Fibroblast of lung (primary cell): ENCODE measurements around the gene MYLK. TPM values are rescaled to one million over a fixed set of nuclear protein-coding genes. Genes with fewer than 3 reads are reported as not detected.

Experiments used
- DNase-seq, 2 donors: peaks; one replicate each; pipeline versions ENCODE4 v3.0.0 to v3.0.0-alpha.2; 2010; ENCODE audit warnings: low read depth in 2 of 2
- H2AFZ ChIP-seq: 2 replicates; pipeline ENCODE4 v1.5.1; 2012; ENCODE audit warnings: low read length, control low read depth, inconsistent platforms
- H3K27ac ChIP-seq: 2 replicates; pipeline ENCODE4 v1.5.1; 2011; ENCODE audit warnings: low read length, control low read depth; ENCODE audit not compliant: insufficient read depth
- H3K27me3 ChIP-seq: 2 replicates; pipeline ENCODE4 v1.5.1; 2011; ENCODE audit warnings: mild to moderate bottlenecking, low read length; ENCODE audit not compliant: control insufficient read depth, insufficient read depth
- H3K36me3 ChIP-seq: 2 replicates; pipeline ENCODE4 v1.5.1; 2011; ENCODE audit warnings: low read length; ENCODE audit not compliant: control insufficient read depth, insufficient read depth
- H3K4me1 ChIP-seq: 2 replicates; pipeline ENCODE4 v1.5.1; 2011; ENCODE audit warnings: low read length; ENCODE audit not compliant: control insufficient read depth, insufficient read depth; ENCODE audit errors: extremely low read depth
- H3K4me2 ChIP-seq: 2 replicates; pipeline ENCODE4 v1.5.1; 2011; ENCODE audit warnings: low read length, control low read depth; ENCODE audit not compliant: insufficient read depth; ENCODE audit errors: extremely low read depth
- H3K4me3 ChIP-seq, 4 experiments: fragments of 200-600 bp in 1 of 4; sonication (generic) in 1 of 4; replicated peaks in 1 of 4; 2 replicates each; pipeline ENCODE4 v1.5.1; 2011 to 2016; ENCODE audit warnings: low read length in 4 of 4, low read depth in 3 of 4, mild to moderate bottlenecking in 3 of 4, control low read depth in 2 of 4, inconsistent platforms in 1 of 4, mixed read lengths in 1 of 4; ENCODE audit not compliant: insufficient read depth in 1 of 4; ENCODE audit errors: control extremely low read depth in 1 of 4
- H3K79me2 ChIP-seq: 2 replicates; pipeline ENCODE4 v1.5.1; 2012; ENCODE audit warnings: mild to moderate bottlenecking, low read length, inconsistent platforms; ENCODE audit not compliant: control insufficient read depth, insufficient read depth
- H3K9ac ChIP-seq: 2 replicates; pipeline ENCODE4 v1.5.1; 2011; ENCODE audit warnings: mild to moderate bottlenecking, low read length, control low read depth; ENCODE audit not compliant: insufficient read depth
- H3K9me3 ChIP-seq: 2 replicates; pipeline ENCODE4 v1.5.1; 2012; ENCODE audit warnings: low read depth, low read length; ENCODE audit not compliant: control insufficient read depth, insufficient read depth
- H4K20me1 ChIP-seq: 2 replicates; pipeline ENCODE4 v1.5.1; 2011; ENCODE audit warnings: low read length; ENCODE audit not compliant: control insufficient read depth, insufficient read depth; ENCODE audit errors: extremely low read depth
- CTCF ChIP-seq, 2 donors: IDR thresholded peaks in 1 of 2; conservative IDR thresholded peaks in 1 of 2; 1 replicate in 1 of 2; 2 replicates in 1 of 2; pipeline ENCODE4 v1.5.1; 2011 to 2012; ENCODE audit warnings: low read length in 2 of 2, control low read depth in 1 of 2, inconsistent platforms in 1 of 2, low read depth in 1 of 2, mild to moderate bottlenecking in 1 of 2
- EZH2 ChIP-seq: IDR thresholded peaks from 2 replicates; pipeline ENCODE4 v1.5.1; 2012; ENCODE audit warnings: low read length, control low read depth, mild to moderate bottlenecking; ENCODE audit errors: missing control alignments
- polyA plus RNA-seq, 2 donors: library from polyadenylated mRNA; depleted of rRNA in 1 of 2; stranded (reverse) in 1 of 2; unstranded in 1 of 2; fragments of >200 nt; gene quantifications; 2 replicates each; pipeline ENCODE4 v1.2.1, GENCODE V29; 2011 to 2012; ENCODE audit warnings: missing spikeins in 1 of 2
- total RNA-seq: library from RNA; depleted of rRNA; stranded (reverse); fragments of >200 nt; gene quantifications from 2 replicates; pipeline ENCODE4 v1.2.1, GENCODE V29; 2014

Gene MYLK
- total and polyA plus RNA-seq, 2 donors (not counting 1 experiment from before 2014, with no cell fraction given) = 918 to 941 TPM

DNA sequence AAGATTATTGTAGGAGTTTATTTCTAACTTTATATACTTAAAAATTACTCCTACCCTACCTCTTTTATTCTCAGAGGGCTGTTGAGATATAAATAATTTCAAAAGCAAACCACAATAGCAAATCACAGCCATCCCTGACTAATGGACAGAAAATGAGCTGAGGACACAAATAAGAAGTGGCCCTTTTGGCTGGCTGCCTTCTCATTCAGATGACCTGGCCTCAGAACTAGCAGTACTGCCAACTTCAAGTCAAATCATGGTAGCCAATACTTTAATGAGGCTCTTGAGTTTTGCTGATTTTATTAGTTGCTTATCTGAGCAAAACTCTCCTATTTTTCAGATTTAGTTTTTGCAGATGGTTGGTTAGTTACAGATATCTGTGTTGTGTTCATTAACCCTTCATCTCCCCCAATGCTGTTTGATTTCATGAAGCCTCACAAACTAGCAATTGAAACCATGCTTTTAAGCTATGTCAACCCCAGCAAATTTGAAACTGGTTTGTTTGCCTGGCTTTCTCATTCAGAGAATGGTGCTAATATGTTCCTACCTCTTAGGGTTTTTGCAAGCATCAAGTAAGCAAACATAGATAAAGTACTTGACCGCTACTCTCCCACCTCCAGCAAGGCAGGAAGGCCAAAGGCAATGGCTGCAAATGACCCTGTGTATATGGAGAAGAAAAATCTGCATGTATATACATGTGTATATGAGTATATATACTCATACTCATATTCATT, 225.8 kb downstream of the MYLK start:
- Histone ChIP-seq H3K36me3 (peaks cover 10% of the 10 kb centered on the region), H3K9ac (no peak overlapping the region), H3K27me3 (no peaks in the 10 kb centered on the region), H3K79me2 (no peaks in the 10 kb centered on the region), H3K9me3 (no peaks in the 10 kb centered on the region), H2AFZ (no peak overlapping the region), H4K20me1 (no peaks in the 10 kb centered on the region), H3K27ac (no peak overlapping the region), H3K4me3 (no peak overlapping the region), H3K4me2 (no peak overlapping the region), H3K4me1 (peaks cover 34% of the 10 kb centered on the region)
- TF ChIP-seq EZH2 (no peak), CTCF (conservative IDR thresholded peaks at IDR 0.05 in 1 of 2, IDR thresholded peaks at IDR 0.05 in 1 of 2; ENCODE audit: low read depth in 1 of 2, low read length in 2 of 2) (no peak)
- DNase-seq = peak; percentile 81 to 93

DNA sequence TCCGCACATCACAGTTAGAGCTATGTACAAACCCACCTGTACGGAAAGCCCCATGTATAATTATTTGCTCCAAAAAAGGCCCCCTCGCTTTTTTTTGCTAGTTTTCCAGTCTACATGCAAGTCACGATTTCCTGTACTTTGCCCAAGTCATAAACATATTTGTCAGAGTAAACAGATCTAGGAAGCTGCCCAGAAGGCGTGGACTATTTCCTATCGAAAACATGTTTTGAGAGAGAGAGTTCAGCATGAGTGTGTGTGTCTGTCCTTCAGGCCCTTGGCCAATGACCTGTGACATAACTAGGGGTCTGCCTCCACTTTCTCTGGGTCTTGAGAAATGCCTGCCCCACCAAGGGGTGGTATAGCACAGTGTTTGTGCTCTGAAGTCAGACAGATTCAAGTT, 226.6 kb downstream of the MYLK start:
- peak overlapping the region; percentile 32 for H3K27ac ChIP-seq
- no peak overlapping the region for H3K9ac ChIP-seq
- H3K27me3 ChIP-seq = no peaks in the 10 kb centered on the region
- H3K9me3 ChIP-seq = no peaks in the 10 kb centered on the region
- H3K79me2 ChIP-seq = no peaks in the 10 kb centered on the region
- no peaks in the 10 kb centered on the region for H4K20me1 ChIP-seq
- H3K4me2 ChIP-seq = no peak overlapping the region
- H2AFZ ChIP-seq = no peak overlapping the region
- peaks cover 41% of the 10 kb centered on the region for H3K4me1 ChIP-seq
- peaks cover 7% of the 10 kb centered on the region for H3K36me3 ChIP-seq
- peak in 1 of 2 donors; percentile 62 for DNase-seq
- no peak overlapping the region for H3K4me3 ChIP-seq
- no peak for TF ChIP-seq CTCF (conservative IDR thresholded peaks at IDR 0.05 in 1 of 2, IDR thresholded peaks at IDR 0.05 in 1 of 2; ENCODE audit: low read depth in 1 of 2, low read length in 2 of 2)
- no peak for TF ChIP-seq EZH2

DNA sequence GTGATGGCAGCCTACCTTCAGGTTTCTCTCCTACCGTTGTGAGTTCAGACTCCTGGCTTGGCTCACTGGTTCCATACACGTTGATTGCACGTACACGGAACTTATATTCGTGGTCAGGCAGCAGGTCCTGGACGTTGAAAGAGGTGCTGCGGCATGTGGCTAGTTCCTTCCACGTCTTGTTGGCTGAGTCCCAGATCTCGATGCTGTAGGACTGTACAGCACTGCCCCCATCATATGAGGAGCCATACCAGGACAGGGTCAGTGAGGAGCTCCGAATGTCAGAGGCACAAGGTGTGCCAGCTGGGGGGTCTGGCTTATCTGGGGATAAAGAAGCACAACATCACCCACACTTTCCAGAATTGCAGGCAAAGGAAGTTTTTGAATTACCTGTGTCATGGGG, 227.0 kb downstream of the MYLK start:
- no peak for DNase-seq

More for the DNA sequence above, 227.0 kb downstream of the MYLK start:
- H3K4me3 ChIP-seq = no peak overlapping the region
- no peak overlapping the region for H3K4me2 ChIP-seq
- H2AFZ ChIP-seq = no peak overlapping the region
- peaks cover 7% of the 10 kb centered on the region for H3K36me3 ChIP-seq
- H3K4me1 ChIP-seq = peaks cover 44% of the 10 kb centered on the region
- H3K9ac ChIP-seq = no peak overlapping the region
- H3K27me3 ChIP-seq = no peaks in the 10 kb centered on the region
- no peaks in the 10 kb centered on the region for H3K79me2 ChIP-seq
- no peaks in the 10 kb centered on the region for H3K9me3 ChIP-seq
- no peak overlapping the region for H3K27ac ChIP-seq
- TF ChIP-seq CTCF (conservative IDR thresholded peaks at IDR 0.05 in 1 of 2, IDR thresholded peaks at IDR 0.05 in 1 of 2; ENCODE audit: low read depth in 1 of 2, low read length in 2 of 2) = no peak
- H4K20me1 ChIP-seq = no peaks in the 10 kb centered on the region
